HCT116 (cell line): ENCODE results near the gene RIMS1.

Experiments
- EGR1 ChIP-seq: IDR thresholded peaks from 2 replicates; pipeline ENCODE4 v1.6.1; 2012; ENCODE audit warnings: low read depth
- EZH2 ChIP-seq: fragments of 200-600 bp; sonication (generic); IDR thresholded peaks from 2 replicates; pipeline ENCODE4 v1.6.1; 2017; ENCODE audit warnings: antibody characterized with exemption, mixed run types
- EZH2phosphoT487 ChIP-seq: fragments of 200-600 bp; IDR thresholded peaks from 2 replicates; pipeline ENCODE4 v1.6.1; 2018; ENCODE audit warnings: antibody characterized with exemption, borderline replicate concordance
- POLR2A ChIP-seq: IDR thresholded peaks from 2 replicates; pipeline ENCODE4 v1.7.0; 2011; ENCODE audit warnings: borderline replicate concordance; ENCODE audit not compliant: insufficient read depth, insufficient read length; ENCODE audit errors: extremely low read depth
- POLR2AphosphoS5 ChIP-seq: IDR thresholded peaks from 2 replicates; pipeline ENCODE4 v1.6.1; 2011; ENCODE audit warnings: mild to moderate bottlenecking, low read depth, low read length, moderate library complexity
- RAD21 ChIP-seq: IDR thresholded peaks from 2 replicates; pipeline ENCODE4 v1.6.1; 2012; ENCODE audit warnings: low read depth, mild to moderate bottlenecking
- SIN3A ChIP-seq: IDR thresholded peaks from 2 replicates; pipeline ENCODE4 v1.6.1; 2012; ENCODE audit warnings: low read depth
- SP1 ChIP-seq: IDR thresholded peaks from 2 replicates; pipeline ENCODE4 v1.6.1; 2012; ENCODE audit warnings: low read depth
- YY1 ChIP-seq: IDR thresholded peaks from 2 replicates; pipeline ENCODE4 v1.6.1; 2011; ENCODE audit warnings: low read length, low read depth, moderate library complexity, mild to moderate bottlenecking; ENCODE audit not compliant: insufficient replicate concordance; ENCODE audit errors: extremely low read depth
- ZNF274 ChIP-seq: fragments of 200-500 bp; sonication (Bioruptor generic); IDR thresholded peaks from 2 replicates; pipeline ENCODE4 v1.6.1; 2014; ENCODE audit warnings: mild to moderate bottlenecking, low read depth, low read length, inconsistent platforms
- TF ChIP-seq, protein P1 (sequence below), 3 experiments: fragments of 200-600 bp in 1 of 3; sonication (generic) in 1 of 3; IDR thresholded peaks in 2 of 3; conservative IDR thresholded peaks in 1 of 3; 2 replicates each; pipeline ENCODE4 v1.5.1; 2012 to 2017; ENCODE audit warnings: low read depth in 2 of 3, low read length in 2 of 3, antibody characterized with exemption in 1 of 3, borderline replicate concordance in 1 of 3, control low read depth in 1 of 3, mild to moderate bottlenecking in 1 of 3, mixed read lengths in 1 of 3, mixed run types in 1 of 3, moderate library complexity in 1 of 3; ENCODE audit not compliant: insufficient read depth in 1 of 3
- TF ChIP-seq, protein P2 (sequence below): IDR thresholded peaks from 2 replicates; pipeline ENCODE4 v1.6.1; 2012; ENCODE audit warnings: low read depth
- TF ChIP-seq, protein P3 (sequence below): IDR thresholded peaks from 2 replicates; pipeline ENCODE4 v1.6.1; 2012

DNA sequence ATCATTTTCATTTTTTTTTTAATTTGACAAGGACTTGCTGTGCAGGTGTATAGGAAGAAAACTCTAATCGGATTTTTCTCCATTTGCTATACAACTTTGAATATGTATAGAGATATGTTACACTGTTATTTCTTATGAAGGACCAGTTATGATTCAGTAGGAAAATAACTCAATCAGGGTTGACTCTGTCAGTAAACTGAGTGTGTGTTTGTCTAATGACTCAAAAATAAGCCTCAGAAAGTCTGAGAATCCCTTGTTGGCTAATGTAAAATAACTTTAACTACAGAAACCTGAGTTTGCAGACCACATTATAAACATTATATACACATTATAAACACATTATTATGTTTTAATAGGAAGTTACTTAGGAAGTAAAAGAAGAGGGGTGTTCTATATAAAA lies 352.6 kb downstream of the RIMS1 start:
- TF ChIP-seq, protein P1, sequence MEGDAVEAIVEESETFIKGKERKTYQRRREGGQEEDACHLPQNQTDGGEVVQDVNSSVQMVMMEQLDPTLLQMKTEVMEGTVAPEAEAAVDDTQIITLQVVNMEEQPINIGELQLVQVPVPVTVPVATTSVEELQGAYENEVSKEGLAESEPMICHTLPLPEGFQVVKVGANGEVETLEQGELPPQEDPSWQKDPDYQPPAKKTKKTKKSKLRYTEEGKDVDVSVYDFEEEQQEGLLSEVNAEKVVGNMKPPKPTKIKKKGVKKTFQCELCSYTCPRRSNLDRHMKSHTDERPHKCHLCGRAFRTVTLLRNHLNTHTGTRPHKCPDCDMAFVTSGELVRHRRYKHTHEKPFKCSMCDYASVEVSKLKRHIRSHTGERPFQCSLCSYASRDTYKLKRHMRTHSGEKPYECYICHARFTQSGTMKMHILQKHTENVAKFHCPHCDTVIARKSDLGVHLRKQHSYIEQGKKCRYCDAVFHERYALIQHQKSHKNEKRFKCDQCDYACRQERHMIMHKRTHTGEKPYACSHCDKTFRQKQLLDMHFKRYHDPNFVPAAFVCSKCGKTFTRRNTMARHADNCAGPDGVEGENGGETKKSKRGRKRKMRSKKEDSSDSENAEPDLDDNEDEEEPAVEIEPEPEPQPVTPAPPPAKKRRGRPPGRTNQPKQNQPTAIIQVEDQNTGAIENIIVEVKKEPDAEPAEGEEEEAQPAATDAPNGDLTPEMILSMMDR (IDR thresholded peaks at IDR 0.05 in 2 of 3, conservative IDR thresholded peaks at IDR 0.05 in 1 of 3; ENCODE audit: borderline replicate concordance in 1 of 3, insufficient read depth in 1 of 3, low read depth in 2 of 3, low read length in 2 of 3) = no peak
- TF ChIP-seq POLR2A (no peak), RAD21 (no peak), SIN3A (no peak), ZNF274 (no peak), POLR2AphosphoS5 (no peak), YY1 (no peak), SP1 (no peak), EGR1 (no peak), EZH2phosphoT487 (no peak), EZH2 (no peak)
- TF ChIP-seq, protein P2, sequence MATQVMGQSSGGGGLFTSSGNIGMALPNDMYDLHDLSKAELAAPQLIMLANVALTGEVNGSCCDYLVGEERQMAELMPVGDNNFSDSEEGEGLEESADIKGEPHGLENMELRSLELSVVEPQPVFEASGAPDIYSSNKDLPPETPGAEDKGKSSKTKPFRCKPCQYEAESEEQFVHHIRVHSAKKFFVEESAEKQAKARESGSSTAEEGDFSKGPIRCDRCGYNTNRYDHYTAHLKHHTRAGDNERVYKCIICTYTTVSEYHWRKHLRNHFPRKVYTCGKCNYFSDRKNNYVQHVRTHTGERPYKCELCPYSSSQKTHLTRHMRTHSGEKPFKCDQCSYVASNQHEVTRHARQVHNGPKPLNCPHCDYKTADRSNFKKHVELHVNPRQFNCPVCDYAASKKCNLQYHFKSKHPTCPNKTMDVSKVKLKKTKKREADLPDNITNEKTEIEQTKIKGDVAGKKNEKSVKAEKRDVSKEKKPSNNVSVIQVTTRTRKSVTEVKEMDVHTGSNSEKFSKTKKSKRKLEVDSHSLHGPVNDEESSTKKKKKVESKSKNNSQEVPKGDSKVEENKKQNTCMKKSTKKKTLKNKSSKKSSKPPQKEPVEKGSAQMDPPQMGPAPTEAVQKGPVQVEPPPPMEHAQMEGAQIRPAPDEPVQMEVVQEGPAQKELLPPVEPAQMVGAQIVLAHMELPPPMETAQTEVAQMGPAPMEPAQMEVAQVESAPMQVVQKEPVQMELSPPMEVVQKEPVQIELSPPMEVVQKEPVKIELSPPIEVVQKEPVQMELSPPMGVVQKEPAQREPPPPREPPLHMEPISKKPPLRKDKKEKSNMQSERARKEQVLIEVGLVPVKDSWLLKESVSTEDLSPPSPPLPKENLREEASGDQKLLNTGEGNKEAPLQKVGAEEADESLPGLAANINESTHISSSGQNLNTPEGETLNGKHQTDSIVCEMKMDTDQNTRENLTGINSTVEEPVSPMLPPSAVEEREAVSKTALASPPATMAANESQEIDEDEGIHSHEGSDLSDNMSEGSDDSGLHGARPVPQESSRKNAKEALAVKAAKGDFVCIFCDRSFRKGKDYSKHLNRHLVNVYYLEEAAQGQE = no peak
- TF ChIP-seq, protein P3, sequence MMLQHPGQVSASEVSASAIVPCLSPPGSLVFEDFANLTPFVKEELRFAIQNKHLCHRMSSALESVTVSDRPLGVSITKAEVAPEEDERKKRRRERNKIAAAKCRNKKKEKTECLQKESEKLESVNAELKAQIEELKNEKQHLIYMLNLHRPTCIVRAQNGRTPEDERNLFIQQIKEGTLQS = no peak
